Measurements from ENCODE around the gene WFDC13. TPM values are rescaled to one million over a fixed set of nuclear protein-coding genes. Genes with fewer than 3 reads are reported as not detected.
"Not testable (repeated sequence)": the region's sequence is repeated elsewhere in the genome, so short reads cannot be mapped to it uniquely, and the experiment has no call there.

The WFDC13 gene
- total RNA-seq = not detected
- long read RNA-seq = 0 reads

GRCh38 chr20:45701873-45702272 is at the start of gene WFDC13:
Gene WFDC13 (plus strand): TSS chr20:45702038. CDS start chr20:45702124, 86 bp downstream.
- intact Hi-C loops (cut with DNase I) = no loop called here
- DNase-seq (no peak), ATAC-seq (ENCODE audit: poor library complexity) (no peak)

GRCh38 chr20:45657038-45657437 is 44.8 kb upstream of the WFDC13 start:
- intact Hi-C loops (cut with DNase I); ATAC-seq (ENCODE audit: poor library complexity); DNase-seq: not testable (repeated sequence)

GRCh38 chr20:45670139-45670538 is 31.7 kb upstream of the WFDC13 start, which contains the start of gene WFDC11:
Gene WFDC11 (minus strand): TSS chr20:45670239. CDS start chr20:45650600, 19,639 bp downstream.
- ATAC-seq (ENCODE audit: poor library complexity) (no peak), DNase-seq (no peak)
- intact Hi-C loops (cut with DNase I) = no loop called here

GRCh38 chr20:45672765-45673164 is 29.1 kb upstream of the WFDC13 start:
- ATAC-seq (ENCODE audit: poor library complexity) = no peak
- intact Hi-C loops (cut with DNase I) = no loop called here
- DNase-seq = no peak

- no peak for ATAC-seq (ENCODE audit: poor library complexity)
- no peak for DNase-seq
- intact Hi-C loops (cut with DNase I) = no loop called here
Measured at GRCh38 chr20:45679650-45680049, 22.2 kb upstream of the WFDC13 start.

GRCh38 chr20:45685896-45686295 is 15.9 kb upstream of the WFDC13 start:
- intact Hi-C loops (cut with DNase I) = no loop called here
- no peak for ATAC-seq (ENCODE audit: poor library complexity)
- no peak for DNase-seq

- ATAC-seq (ENCODE audit: poor library complexity); intact Hi-C loops (cut with DNase I); DNase-seq: not testable (repeated sequence)
Measured at GRCh38 chr20:45693346-45693745, 8.5 kb upstream of the WFDC13 start.

- intact Hi-C loops (cut with DNase I) = no loop called here
- DNase-seq (no peak), ATAC-seq (ENCODE audit: poor library complexity) (no peak)
Measured at GRCh38 chr20:45695496-45695895, 6.3 kb upstream of the WFDC13 start.

- DNase-seq (no peak), ATAC-seq (ENCODE audit: poor library complexity) (no peak)
- intact Hi-C loops (cut with DNase I) = no loop called here
Measured at GRCh38 chr20:45701104-45701503, 734 bp upstream of the WFDC13 start.

GRCh38 chr20:45704969-45705637 is 3.3 kb downstream of the WFDC13 start, which contains the start of gene WFDC10B:
Gene WFDC10B (minus strand): TSS chr20:45705019. CDS start chr20:45685992, 19,027 bp downstream.
- DNase-seq = no peak
- ATAC-seq (ENCODE audit: poor library complexity) = no peak
- intact Hi-C loops (cut with DNase I) = no loop called here

GRCh38 chr20:45716141-45716688 is 14.4 kb downstream of the WFDC13 start:
- intact Hi-C loops (cut with DNase I); ATAC-seq (ENCODE audit: poor library complexity); DNase-seq: not testable (repeated sequence)

- intact Hi-C loops (cut with DNase I) = no loop called here
- ATAC-seq (ENCODE audit: poor library complexity) (no peak), DNase-seq (no peak)
Measured at GRCh38 chr20:45722047-45722446, 20.2 kb downstream of the WFDC13 start, which contains the start of gene SPINT4. Gene SPINT4 (plus strand): TSS chr20:45722347. CDS start chr20:45722368, 21 bp downstream.

- intact Hi-C loops (cut with DNase I) = no loop called here
- ATAC-seq (ENCODE audit: poor library complexity) = no peak
- no peak for DNase-seq
Measured at GRCh38 chr20:45725134-45725533, 23.3 kb downstream of the WFDC13 start.

- intact Hi-C loops (cut with DNase I) = no loop called here
- DNase-seq (no peak), ATAC-seq (ENCODE audit: poor library complexity) (no peak)
Measured at GRCh38 chr20:45727044-45727443, 25.2 kb downstream of the WFDC13 start.

- ATAC-seq (ENCODE audit: poor library complexity) (no peak), DNase-seq (no peak)
- intact Hi-C loops (cut with DNase I) = no loop called here
Measured at GRCh38 chr20:45732199-45732598, 30.4 kb downstream of the WFDC13 start.

- no peak for DNase-seq
- intact Hi-C loops (cut with DNase I) = no loop called here
- ATAC-seq (ENCODE audit: poor library complexity) = no peak
Measured at GRCh38 chr20:45735552-45735951, 33.7 kb downstream of the WFDC13 start.

GRCh38 chr20:45735988-45736387 is 34.1 kb downstream of the WFDC13 start:
- no peak for DNase-seq
- ATAC-seq (ENCODE audit: poor library complexity) = no peak
- intact Hi-C loops (cut with DNase I) = no loop called here

GRCh38 chr20:45742596-45742995 is 40.8 kb downstream of the WFDC13 start:
- no peak for DNase-seq
- no peak for ATAC-seq (ENCODE audit: poor library complexity)
- intact Hi-C loops (cut with DNase I) = no loop called here

GRCh38 chr20:45745015-45745414 is 43.2 kb downstream of the WFDC13 start:
- intact Hi-C loops (cut with DNase I) = no loop called here
- DNase-seq = no peak
- no peak for ATAC-seq (ENCODE audit: poor library complexity)

- intact Hi-C loops (cut with DNase I) = no loop called here
- DNase-seq (no peak), ATAC-seq (ENCODE audit: poor library complexity) (no peak)
Measured at GRCh38 chr20:45751721-45752120, 49.9 kb downstream of the WFDC13 start.

All from Right ventricle myocardium superior (tissue), 1 donor.